Measurements from ENCODE around the gene EPHA2.

Gene EPHA2

GRCh38 chr1:16082283-16083038 lies 73.4 kb downstream of the EPHA2 start:
- no peak overlapping the region for H3K4me3 ChIP-seq (ENCODE audit: low read depth, low read length)
- peak; percentile 63 for TF ChIP-seq CTCF (IDR thresholded peaks at IDR 0.05; ENCODE audit: control insufficient read depth, extremely low read depth, insufficient read depth)
- peak; percentile 15 for DNase-seq (ENCODE audit: low read depth)

GRCh38 chr1:16081636-16082035 lies 74.2 kb downstream of the EPHA2 start:
- H3K4me3 ChIP-seq (ENCODE audit: low read depth, low read length) = no peak overlapping the region
- TF ChIP-seq CTCF (IDR thresholded peaks at IDR 0.05; ENCODE audit: control insufficient read depth, extremely low read depth, insufficient read depth) = no peak
- no peak for DNase-seq (ENCODE audit: low read depth)

- no peak for TF ChIP-seq CTCF (IDR thresholded peaks at IDR 0.05; ENCODE audit: control insufficient read depth, extremely low read depth, insufficient read depth)
- no peak overlapping the region for H3K4me3 ChIP-seq (ENCODE audit: low read depth, low read length)
- DNase-seq (ENCODE audit: low read depth) = no peak
Measured at GRCh38 chr1:16080422-16081150, 75.3 kb downstream of the EPHA2 start.

- no peak overlapping the region for H3K4me3 ChIP-seq (ENCODE audit: low read depth, low read length)
- peak; percentile 73 for TF ChIP-seq CTCF (IDR thresholded peaks at IDR 0.05; ENCODE audit: control insufficient read depth, extremely low read depth, insufficient read depth)
- peak; percentile 3 for DNase-seq (ENCODE audit: low read depth)
Measured at GRCh38 chr1:16078925-16079656, 76.8 kb downstream of the EPHA2 start.

GRCh38 chr1:16077406-16078245 lies 78.2 kb downstream of the EPHA2 start:
- no peak for TF ChIP-seq CTCF (IDR thresholded peaks at IDR 0.05; ENCODE audit: control insufficient read depth, extremely low read depth, insufficient read depth)
- no peak overlapping the region for H3K4me3 ChIP-seq (ENCODE audit: low read depth, low read length)
- no peak for DNase-seq (ENCODE audit: low read depth)

GRCh38 chr1:16076865-16077238 lies 79.0 kb downstream of the EPHA2 start:
- no peak for TF ChIP-seq CTCF (IDR thresholded peaks at IDR 0.05; ENCODE audit: control insufficient read depth, extremely low read depth, insufficient read depth)
- DNase-seq (ENCODE audit: low read depth) = no peak
- no peak overlapping the region for H3K4me3 ChIP-seq (ENCODE audit: low read depth, low read length)
